ENCODE data around the gene HCN1. TPM values are rescaled to one million over a fixed set of nuclear protein-coding genes. Genes with fewer than 3 reads are reported as not detected.

The HCN1 gene
- total RNA-seq, result not detected in 2 replicates

DNA sequence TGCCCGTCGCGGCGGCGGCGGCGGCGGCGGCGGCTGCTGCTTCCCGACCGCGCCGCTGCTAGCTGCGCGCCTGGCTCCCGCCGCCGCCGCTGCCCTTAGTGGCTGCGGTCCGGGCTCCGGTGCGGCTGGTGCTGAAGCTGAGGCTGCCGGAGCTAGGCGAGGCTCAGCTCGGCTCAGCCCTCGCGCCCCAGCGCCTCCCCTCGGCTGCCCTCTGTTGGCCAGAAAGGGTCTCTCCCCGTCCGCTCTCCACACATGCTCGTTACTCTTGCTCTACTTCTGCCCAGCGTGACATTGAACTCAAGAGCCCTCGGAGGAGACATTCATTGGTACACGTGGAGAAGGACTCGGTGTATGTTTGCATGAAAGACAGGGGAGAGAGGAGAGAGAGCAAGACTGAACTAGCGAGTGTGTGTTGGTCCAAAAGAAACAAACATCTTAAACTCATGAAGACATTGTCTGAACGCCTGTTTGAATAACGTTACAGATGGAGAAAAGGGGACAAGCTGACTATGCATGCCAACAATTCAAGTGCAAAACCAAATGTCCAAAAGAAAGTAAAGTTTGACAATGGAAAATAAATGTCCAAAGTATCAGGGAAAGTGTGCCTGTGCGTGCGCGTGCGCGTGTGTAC is at the start of gene HCN1:
Gene HCN1 (minus strand): TSS at position 175 of the 631 bp plus-strand sequence.

